ENCODE data around the gene LDLRAP1.

The LDLRAP1 gene

DNA sequence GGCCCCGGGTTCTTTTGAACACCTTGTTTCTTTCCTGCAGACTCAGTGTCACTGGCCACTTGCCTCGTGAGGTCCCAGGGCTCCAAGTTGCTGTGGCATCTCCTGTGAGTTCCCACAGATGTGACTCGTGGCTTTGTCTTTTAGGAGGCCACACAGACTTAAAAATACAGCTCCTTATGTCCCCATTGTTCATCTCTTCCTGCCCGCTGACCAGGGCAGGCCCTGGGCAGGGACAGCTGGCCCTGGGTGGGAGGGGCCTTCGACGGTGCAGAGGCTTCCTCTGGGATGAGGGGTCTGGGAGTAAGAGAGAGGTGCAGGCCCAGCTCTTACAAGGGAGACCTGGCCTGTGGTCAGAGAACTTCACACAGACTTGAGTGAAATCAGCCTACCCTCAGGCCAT lies 15.6 kb downstream of the LDLRAP1 start:
- peaks cover 14% of the 10 kb centered on the region for H3K4me1 Mint-ChIP-seq
- no peak overlapping the region for H3K4me3 Mint-ChIP-seq
- no peaks in the 10 kb centered on the region for H3K36me3 Mint-ChIP-seq (ENCODE audit: low read depth)
- H3K9me3 Mint-ChIP-seq: no peaks in the 10 kb centered on the region
- no peaks in the 10 kb centered on the region for H3K27me3 Mint-ChIP-seq (ENCODE audit: low read depth)
- TF ChIP-seq, protein P1, sequence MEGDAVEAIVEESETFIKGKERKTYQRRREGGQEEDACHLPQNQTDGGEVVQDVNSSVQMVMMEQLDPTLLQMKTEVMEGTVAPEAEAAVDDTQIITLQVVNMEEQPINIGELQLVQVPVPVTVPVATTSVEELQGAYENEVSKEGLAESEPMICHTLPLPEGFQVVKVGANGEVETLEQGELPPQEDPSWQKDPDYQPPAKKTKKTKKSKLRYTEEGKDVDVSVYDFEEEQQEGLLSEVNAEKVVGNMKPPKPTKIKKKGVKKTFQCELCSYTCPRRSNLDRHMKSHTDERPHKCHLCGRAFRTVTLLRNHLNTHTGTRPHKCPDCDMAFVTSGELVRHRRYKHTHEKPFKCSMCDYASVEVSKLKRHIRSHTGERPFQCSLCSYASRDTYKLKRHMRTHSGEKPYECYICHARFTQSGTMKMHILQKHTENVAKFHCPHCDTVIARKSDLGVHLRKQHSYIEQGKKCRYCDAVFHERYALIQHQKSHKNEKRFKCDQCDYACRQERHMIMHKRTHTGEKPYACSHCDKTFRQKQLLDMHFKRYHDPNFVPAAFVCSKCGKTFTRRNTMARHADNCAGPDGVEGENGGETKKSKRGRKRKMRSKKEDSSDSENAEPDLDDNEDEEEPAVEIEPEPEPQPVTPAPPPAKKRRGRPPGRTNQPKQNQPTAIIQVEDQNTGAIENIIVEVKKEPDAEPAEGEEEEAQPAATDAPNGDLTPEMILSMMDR (IDR thresholded peaks at IDR 0.05; ENCODE audit: unreplicated experiment in 3 of 3): no peak
- H3K27ac Mint-ChIP-seq: peak overlapping the region in 2 of 3 experiments; percentile 15 to 22

GRCh38 chr1:25560001-25560400 lies 16.6 kb downstream of the LDLRAP1 start:
- H3K27me3 Mint-ChIP-seq (ENCODE audit: low read depth): no peaks in the 10 kb centered on the region
- TF ChIP-seq, protein P1 (IDR thresholded peaks at IDR 0.05; ENCODE audit: unreplicated experiment in 3 of 3): no peak
- H3K4me1 Mint-ChIP-seq: peaks cover 15% of the 10 kb centered on the region
- no peaks in the 10 kb centered on the region for H3K9me3 Mint-ChIP-seq
- H3K36me3 Mint-ChIP-seq (ENCODE audit: low read depth): no peaks in the 10 kb centered on the region
- no peak overlapping the region for H3K4me3 Mint-ChIP-seq
- H3K27ac Mint-ChIP-seq: no peak overlapping the region

- Mint-ChIP-seq H3K36me3 (ENCODE audit: low read depth) (no peaks in the 10 kb centered on the region), H3K27me3 (ENCODE audit: low read depth) (no peaks in the 10 kb centered on the region), H3K4me1 (peaks cover 13% of the 10 kb centered on the region), H3K27ac (no peak overlapping the region), H3K4me3 (no peak overlapping the region), H3K9me3 (no peaks in the 10 kb centered on the region)
- TF ChIP-seq, protein P1 (IDR thresholded peaks at IDR 0.05; ENCODE audit: unreplicated experiment in 3 of 3): no peak
These were observed 17.4 kb downstream of the LDLRAP1 start for GRCh38 chr1:25560788-25561187.

DNA sequence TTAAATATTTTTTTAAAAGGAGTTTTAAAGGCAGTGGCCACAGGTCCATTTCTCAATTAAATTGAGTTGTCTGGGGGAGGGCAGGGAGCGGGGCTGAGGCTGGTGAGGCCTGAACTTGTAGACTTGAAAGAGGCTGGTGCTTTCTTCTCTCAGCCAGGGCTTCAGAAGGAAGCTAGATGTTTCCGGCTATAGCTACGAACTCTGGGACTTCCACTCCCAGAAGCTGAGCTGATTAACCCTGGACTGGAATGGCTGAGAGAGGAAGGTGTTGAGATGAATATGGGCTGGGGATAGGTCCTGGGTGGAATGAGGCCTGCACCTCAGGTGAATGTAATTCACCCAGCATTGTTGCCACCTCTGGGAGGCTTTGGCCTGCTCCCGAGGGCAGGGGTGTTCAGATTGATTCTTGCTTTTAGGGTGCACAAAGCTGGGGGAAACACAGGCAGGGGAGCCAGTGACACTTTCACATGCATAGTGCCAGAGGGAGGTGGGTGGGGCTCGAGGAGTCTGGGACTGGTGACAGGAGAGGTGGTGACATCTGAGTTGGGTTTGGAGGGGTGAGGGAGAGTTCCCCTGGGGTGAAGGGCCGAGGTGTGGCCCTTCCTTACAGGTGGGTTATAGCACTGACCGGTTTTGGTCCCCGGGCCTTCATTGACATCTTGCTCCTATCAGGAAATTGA lies 18.2 kb downstream of the LDLRAP1 start:
- Mint-ChIP-seq H3K4me1 (peaks cover 20% of the 10 kb centered on the region), H3K27me3 (ENCODE audit: low read depth) (peaks cover 3% of the 10 kb centered on the region), H3K36me3 (ENCODE audit: low read depth) (no peaks in the 10 kb centered on the region), H3K9me3 (no peaks in the 10 kb centered on the region), H3K4me3 (no peak overlapping the region), H3K27ac (no peak overlapping the region)
- TF ChIP-seq, protein P1 (IDR thresholded peaks at IDR 0.05; ENCODE audit: unreplicated experiment in 3 of 3): no peak

GRCh38 chr1:25562101-25562927 lies 18.9 kb downstream of the LDLRAP1 start:
- no peaks in the 10 kb centered on the region for H3K36me3 Mint-ChIP-seq (ENCODE audit: low read depth)
- H3K9me3 Mint-ChIP-seq: no peaks in the 10 kb centered on the region
- no peak overlapping the region for H3K27ac Mint-ChIP-seq
- H3K4me1 Mint-ChIP-seq: peaks cover 26% of the 10 kb centered on the region
- TF ChIP-seq, protein P1 (IDR thresholded peaks at IDR 0.05; ENCODE audit: unreplicated experiment in 3 of 3): no peak
- H3K27me3 Mint-ChIP-seq (ENCODE audit: low read depth): peaks cover 4% of the 10 kb centered on the region
- no peak overlapping the region for H3K4me3 Mint-ChIP-seq
